ENCODE results near the gene SMPD4.
"Not testable (repeated sequence)": the region's sequence is repeated elsewhere in the genome, so short reads cannot be mapped to it uniquely, and the experiment has no call there.

The SMPD4 gene

DNA sequence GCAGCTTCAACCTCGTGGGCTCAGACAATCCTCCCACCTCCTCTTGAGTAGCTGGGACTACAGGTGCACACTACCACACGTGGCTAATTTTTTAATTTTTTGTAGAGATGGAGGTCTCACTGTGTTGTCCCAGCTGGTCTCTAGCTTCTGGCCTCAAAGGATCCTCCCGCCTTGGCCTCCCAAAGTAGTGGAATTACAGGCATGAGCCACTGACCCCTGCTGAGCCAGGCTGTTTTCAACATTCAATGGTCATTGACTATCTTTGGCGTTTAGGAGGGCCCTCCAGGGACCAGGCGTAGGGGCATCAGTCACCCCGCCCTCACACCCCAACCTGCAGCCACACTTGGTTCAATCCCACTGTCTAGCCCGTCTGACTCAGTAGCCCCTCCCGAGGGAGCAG is 5.9 kb upstream of the SMPD4 start:
- DNase-seq: no peak

- DNase-seq: no peak
These were observed 5.0 kb upstream of the SMPD4 start for GRCh38 chr2:130186391-130186790.

- no peak for DNase-seq
These were observed 4.5 kb upstream of the SMPD4 start for GRCh38 chr2:130185896-130186295.

- no peak for DNase-seq
These were observed 4.0 kb upstream of the SMPD4 start for GRCh38 chr2:130185436-130185835.

- no peak for DNase-seq
These were observed 2.3 kb upstream of the SMPD4 start for GRCh38 chr2:130183512-130184373.

- not testable (repeated sequence) for DNase-seq
These were observed 1.6 kb upstream of the SMPD4 start for GRCh38 chr2:130182826-130183511.

DNA sequence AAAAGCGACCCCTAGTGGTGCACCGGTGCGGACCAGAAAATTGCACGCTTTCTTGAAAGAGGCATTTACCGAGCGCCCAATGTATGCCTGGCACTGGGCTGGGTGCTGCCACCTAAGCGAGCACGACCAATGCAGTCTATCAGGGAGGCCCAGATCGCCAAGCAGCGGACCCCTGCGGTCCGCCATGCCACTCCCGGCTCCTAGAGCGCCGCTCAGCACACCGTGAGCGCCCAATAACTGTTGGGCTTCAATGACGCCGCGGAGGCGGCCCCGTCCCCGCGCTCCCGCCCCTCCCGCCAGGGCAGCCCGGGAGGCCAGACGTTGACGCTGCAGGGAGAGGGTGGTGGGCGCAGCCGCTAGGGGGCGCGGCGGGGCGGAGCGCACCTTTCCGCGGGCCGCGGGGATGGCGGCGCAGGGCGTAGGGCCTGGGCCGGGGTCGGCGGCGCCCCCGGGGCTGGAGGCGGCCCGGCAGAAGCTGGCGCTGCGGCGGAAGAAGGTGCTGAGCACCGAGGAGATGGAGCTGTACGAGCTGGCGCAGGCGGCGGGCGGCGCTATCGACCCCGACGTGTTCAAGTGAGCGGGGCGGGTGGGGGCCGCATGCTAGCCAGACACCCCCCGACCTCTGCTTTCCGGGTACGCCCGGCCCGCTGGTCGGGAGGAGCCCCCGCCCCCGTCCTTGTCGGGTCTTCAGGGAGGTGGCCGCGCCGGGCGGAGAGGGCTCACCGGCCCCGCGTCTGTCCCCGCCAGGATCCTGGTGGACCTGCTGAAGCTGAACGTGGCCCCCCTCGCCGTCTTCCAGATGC is 679 bp upstream of the SMPD4 start, which contains the start of gene MZT2B:
Gene MZT2B, plus strand, starts transcription at position 383 of the 803 bp plus-strand sequence. Its CDS starts 21 bp downstream, at position 404.
- peak; percentile 55 for DNase-seq

GRCh38 chr2:130180404-130181324 is 738 bp downstream of the SMPD4 start:
- DNase-seq: not testable (repeated sequence)

DNA sequence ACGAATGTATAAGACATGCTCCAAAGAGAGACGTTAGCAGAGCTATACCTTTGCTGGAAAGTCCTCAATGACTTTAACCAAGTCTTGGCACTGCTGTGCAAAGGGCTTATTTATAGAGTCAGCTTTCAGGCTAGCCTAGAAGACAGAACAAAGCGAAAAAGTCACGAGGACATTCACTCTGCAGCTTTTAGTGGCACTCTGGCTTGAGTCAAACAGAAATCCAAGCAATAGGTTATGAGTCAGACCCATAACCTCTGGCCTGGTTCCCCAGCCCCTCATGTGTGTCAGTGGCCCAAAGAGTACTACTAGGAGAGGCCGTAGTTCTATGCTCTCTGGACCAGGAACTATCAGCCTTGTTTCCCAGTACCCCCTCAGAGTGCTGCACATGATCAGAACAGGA is 6.5 kb downstream of the SMPD4 start:
- DNase-seq: not testable (repeated sequence)

DNA sequence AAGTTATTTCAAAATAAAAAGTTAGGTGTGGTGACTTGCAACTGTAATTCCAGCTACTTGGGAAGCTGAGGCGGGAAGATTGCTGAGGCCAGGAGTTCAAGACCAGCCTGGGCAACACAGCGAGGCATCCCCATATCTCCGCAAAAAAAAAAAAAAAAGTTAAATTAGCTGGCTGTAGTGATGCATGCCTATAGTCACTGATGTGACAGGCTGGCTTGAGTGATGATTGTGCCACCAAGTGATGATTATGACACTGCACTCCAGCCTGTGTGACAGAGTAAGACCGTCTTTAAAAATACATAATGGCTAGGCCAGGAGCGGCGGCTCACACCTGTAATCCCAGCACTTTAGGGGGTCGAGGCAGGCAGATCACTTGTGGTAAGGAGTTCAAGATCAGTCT is 11.5 kb downstream of the SMPD4 start:
- no peak for DNase-seq

DNA sequence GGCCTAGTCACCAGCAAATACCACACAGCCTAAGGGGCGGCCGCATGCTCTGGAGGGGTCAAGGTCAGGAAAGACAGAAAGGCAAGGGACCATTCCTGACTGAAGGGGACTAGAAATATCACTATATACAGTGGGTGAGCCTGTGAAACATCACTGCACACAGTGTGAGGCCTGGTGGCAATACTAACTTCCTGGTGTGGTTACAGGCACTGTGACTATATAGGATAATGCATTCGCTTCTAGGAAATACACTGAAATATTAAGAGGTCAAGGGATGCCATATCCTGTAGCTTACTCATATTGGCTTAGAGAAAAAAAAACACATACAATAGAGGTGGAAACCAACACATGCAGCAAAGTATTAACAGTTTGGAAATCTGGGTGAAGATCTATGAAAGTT is 12.2 kb downstream of the SMPD4 start:
- DNase-seq: not testable (repeated sequence)

- not testable (repeated sequence) for DNase-seq
These were observed 14.8 kb downstream of the SMPD4 start for GRCh38 chr2:130166611-130167010.

GRCh38 chr2:130165293-130166016 is 15.9 kb downstream of the SMPD4 start:
- DNase-seq: no peak

DNA sequence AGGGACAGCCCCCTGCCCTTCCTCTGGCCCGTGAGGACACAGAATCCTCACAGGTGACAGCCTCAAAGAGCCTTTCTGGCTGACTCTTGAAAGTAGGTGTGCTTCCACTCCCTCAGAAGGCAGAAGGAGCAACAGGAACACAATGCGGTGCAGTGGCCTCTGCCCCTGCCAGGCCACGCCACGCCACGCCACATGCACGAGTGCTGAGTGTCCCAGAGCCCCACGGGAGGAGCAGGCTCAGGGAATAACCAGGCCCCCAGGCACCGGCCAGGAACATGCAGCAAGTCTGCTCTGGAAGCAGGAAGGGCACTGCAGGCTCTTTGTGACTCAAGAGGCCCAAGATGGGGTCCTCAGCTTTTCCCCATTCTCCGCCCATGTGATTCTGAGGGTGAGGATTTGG is 18.4 kb downstream of the SMPD4 start:
- no peak for DNase-seq

DNA sequence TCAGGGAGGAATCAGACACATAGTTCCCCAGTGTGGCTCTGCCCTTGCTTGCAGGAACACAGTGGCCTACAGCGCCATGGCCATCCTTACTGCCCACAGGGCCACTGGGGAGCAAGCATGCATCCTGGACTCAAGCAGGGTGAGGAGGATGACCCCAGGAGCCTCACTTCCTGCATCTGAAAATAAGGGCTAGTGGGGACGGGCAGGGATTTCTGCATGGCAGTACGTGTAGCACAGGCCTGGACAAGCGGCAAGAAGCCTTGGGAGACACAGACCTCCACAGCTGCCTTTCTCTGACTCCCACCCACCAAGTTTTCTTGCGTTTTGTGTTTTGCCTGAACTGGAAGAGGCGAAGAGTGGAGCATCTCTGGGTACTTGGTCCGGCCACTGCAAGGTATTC is 18.9 kb downstream of the SMPD4 start:
- DNase-seq: not testable (repeated sequence)

DNA sequence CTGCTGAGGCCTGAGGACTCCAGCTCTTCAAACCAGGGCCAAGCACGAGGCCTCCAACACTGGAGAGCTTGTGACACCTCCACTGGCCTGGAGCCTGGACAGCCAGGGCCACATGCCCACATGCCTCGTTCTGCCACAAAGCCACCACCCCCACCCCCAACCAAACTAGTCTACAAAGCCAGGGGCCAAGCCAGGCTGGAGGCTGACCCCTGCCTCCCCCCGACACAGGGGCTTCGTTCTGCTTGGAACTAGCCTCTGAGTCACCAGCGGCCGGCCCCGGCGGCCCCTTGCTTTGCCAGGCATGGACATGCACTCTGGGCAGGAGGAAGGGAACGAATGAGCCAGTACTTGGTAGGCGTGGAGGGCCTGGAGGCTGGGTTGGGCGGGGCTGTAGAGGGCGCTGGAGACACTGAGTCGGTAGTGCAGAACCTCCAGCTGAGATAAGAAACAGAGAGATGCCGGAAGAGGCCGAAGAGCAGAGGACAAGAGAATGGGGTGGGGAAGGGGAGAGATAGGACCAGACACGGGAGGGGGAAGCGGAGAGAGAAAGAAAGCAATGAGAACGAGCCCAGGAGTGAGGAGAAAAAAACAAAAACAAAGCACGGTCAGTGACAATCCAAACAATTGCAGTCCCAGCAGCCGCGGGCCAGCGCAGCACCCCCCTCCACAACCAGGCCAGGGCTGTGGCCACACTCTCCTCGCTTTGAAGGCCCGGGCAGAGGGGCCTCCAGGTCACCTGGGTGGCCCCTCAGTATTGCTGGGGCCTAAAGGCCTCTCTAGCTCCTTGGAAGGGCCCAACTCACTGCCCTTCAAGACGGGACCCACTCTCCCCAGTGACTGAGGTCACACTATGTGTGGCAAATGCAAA is 20.3 kb downstream of the SMPD4 start:
- DNase-seq: not testable (repeated sequence)

GRCh38 chr2:130160131-130160530 is 21.3 kb downstream of the SMPD4 start:
- DNase-seq: no peak

GRCh38 chr2:130159376-130159775 is 22.0 kb downstream of the SMPD4 start:
- not testable (repeated sequence) for DNase-seq

DNA sequence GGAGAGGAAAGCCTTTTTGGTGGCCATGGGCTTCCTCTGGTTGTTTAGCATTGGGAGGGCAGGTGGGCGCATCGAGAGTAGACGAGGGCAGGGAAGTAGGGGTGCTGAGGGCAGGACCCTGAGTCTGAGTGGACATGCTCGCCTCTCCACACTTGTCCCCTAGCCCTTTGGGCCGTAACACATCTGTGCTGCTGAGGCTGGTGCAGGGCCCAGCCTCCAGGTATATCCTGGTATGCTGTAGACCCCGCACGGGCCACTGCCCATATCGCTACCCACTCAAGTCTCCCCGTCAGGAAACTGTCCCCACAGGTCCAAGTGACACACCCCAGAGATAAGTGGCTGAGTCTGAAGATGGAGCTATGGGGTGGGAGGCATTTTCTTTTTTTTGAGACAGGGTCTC is 22.8 kb downstream of the SMPD4 start:
- DNase-seq: no peak

GRCh38 chr2:130157825-130158514 is 23.4 kb downstream of the SMPD4 start:
- DNase-seq: not testable (repeated sequence)
